Measurements from ENCODE around the gene ZFPL1. TPM values are rescaled to one million over a fixed set of nuclear protein-coding genes. Genes with fewer than 3 reads are reported as not detected.

ZFPL1 gene
- total and polyA plus RNA-seq, 9 of the 15 experiments (the other 6 are each of a cell fraction or from before 2014, with no cell fraction given) = 3.7 to 37.5 (median 22.7) TPM

DNA sequence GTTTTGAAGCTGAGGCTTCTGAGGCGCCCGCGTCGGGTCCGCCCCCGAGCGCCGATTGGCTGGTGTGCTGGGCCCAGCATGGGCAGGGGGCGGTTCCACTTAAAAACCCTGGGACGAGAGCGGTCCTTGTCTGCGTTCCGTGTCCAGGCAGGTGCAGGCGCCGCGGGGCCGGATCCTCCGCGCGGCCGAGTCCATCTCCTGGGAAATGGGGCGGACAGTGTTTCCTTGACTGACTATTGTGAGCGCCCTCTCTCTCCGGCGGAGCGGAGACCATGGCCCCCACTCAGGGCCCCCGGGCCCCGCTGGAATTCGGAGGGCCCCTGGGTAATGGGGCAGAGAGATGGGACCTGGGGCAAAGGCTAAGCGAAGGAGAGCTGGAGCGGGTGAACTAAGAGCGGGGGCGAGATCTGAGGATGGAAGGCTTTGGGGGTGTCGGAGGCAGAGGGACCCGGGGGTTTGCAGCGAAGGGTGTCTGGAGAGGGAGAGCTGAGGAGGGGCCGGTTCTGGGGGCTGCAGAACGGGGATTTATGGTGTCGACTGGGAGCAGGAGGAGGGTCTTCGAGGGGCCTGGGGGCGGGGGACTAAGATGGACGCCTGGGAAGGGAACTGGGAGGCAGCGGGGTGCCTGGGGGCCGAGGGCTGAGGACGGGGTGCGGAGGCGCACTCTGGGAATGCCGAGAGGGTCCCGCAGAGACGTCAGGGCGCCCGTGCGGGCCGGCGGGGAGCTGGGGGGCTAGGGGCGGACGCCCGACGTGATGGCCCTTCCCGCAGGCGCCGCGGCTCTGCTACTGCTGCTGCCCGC, 27.9 kb downstream of the ZFPL1 start, which contains the start of gene TM7SF2 (continued):
- TF ChIP-seq, protein P1, sequence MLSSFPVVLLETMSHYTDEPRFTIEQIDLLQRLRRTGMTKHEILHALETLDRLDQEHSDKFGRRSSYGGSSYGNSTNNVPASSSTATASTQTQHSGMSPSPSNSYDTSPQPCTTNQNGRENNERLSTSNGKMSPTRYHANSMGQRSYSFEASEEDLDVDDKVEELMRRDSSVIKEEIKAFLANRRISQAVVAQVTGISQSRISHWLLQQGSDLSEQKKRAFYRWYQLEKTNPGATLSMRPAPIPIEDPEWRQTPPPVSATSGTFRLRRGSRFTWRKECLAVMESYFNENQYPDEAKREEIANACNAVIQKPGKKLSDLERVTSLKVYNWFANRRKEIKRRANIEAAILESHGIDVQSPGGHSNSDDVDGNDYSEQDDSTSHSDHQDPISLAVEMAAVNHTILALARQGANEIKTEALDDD (IDR thresholded peaks at IDR 0.05) = no peak
- no peak for TF ChIP-seq ZNF232 (CRISPR knock-in tag; IDR thresholded peaks at IDR 0.05)
- TF ChIP-seq POLR2A (conservative IDR thresholded peaks at IDR 0.05) = peak; percentile 88
- TF ChIP-seq, protein P2, sequence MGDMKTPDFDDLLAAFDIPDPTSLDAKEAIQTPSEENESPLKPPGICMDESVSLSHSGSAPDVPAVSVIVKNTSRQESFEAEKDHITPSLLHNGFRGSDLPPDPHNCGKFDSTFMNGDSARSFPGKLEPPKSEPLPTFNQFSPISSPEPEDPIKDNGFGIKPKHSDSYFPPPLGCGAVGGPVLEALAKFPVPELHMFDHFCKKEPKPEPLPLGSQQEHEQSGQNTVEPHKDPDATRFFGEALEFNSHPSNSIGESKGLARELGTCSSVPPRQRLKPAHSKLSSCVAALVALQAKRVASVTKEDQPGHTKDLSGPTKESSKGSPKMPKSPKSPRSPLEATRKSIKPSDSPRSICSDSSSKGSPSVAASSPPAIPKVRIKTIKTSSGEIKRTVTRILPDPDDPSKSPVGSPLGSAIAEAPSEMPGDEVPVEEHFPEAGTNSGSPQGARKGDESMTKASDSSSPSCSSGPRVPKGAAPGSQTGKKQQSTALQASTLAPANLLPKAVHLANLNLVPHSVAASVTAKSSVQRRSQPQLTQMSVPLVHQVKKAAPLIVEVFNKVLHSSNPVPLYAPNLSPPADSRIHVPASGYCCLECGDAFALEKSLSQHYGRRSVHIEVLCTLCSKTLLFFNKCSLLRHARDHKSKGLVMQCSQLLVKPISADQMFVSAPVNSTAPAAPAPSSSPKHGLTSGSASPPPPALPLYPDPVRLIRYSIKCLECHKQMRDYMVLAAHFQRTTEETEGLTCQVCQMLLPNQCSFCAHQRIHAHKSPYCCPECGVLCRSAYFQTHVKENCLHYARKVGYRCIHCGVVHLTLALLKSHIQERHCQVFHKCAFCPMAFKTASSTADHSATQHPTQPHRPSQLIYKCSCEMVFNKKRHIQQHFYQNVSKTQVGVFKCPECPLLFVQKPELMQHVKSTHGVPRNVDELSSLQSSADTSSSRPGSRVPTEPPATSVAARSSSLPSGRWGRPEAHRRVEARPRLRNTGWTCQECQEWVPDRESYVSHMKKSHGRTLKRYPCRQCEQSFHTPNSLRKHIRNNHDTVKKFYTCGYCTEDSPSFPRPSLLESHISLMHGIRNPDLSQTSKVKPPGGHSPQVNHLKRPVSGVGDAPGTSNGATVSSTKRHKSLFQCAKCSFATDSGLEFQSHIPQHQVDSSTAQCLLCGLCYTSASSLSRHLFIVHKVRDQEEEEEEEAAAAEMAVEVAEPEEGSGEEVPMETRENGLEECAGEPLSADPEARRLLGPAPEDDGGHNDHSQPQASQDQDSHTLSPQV (IDR thresholded peaks at IDR 0.05) = no peak
- no peak for TF ChIP-seq CBX2 (IDR thresholded peaks at IDR 0.05; ENCODE audit: insufficient read depth, low read length, poor library complexity, severe bottlenecking)
- no peak for TF ChIP-seq SAP30 (IDR thresholded peaks at IDR 0.05; ENCODE audit: borderline replicate concordance, insufficient read depth, low read depth, low read length, poor library complexity, severe bottlenecking)
- TF ChIP-seq, protein P3, sequence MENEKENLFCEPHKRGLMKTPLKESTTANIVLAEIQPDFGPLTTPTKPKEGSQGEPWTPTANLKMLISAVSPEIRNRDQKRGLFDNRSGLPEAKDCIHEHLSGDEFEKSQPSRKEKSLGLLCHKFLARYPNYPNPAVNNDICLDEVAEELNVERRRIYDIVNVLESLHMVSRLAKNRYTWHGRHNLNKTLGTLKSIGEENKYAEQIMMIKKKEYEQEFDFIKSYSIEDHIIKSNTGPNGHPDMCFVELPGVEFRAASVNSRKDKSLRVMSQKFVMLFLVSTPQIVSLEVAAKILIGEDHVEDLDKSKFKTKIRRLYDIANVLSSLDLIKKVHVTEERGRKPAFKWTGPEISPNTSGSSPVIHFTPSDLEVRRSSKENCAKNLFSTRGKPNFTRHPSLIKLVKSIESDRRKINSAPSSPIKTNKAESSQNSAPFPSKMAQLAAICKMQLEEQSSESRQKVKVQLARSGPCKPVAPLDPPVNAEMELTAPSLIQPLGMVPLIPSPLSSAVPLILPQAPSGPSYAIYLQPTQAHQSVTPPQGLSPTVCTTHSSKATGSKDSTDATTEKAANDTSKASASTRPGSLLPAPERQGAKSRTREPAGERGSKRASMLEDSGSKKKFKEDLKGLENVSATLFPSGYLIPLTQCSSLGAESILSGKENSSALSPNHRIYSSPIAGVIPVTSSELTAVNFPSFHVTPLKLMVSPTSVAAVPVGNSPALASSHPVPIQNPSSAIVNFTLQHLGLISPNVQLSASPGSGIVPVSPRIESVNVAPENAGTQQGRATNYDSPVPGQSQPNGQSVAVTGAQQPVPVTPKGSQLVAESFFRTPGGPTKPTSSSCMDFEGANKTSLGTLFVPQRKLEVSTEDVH (IDR thresholded peaks at IDR 0.05; ENCODE audit: low read depth, partially characterized antibody) = no peak
- TF ChIP-seq RBM39 (optimal IDR thresholded peaks at IDR 0.05; ENCODE audit: low read depth, low read length) = no peak
- TF ChIP-seq, protein P4, sequence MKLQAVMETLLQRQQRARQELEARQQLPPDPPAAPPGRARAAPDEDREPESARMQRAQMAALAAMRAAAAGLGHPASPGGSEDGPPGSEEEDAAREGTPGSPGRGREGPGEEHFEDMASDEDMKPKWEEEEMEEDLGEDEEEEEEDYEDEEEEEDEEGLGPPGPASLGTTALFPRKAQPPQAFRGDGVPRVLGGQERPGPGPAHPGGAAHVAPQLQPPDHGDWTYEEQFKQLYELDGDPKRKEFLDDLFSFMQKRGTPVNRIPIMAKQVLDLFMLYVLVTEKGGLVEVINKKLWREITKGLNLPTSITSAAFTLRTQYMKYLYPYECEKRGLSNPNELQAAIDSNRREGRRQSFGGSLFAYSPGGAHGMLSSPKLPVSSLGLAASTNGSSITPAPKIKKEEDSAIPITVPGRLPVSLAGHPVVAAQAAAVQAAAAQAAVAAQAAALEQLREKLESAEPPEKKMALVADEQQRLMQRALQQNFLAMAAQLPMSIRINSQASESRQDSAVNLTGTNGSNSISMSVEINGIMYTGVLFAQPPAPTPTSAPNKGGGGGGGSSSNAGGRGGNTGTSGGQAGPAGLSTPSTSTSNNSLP (IDR thresholded peaks at IDR 0.05; ENCODE audit: borderline replicate concordance, low read depth, low read length) = no peak
- no peak for TF ChIP-seq ZNF584 (CRISPR knock-in tag; IDR thresholded peaks at IDR 0.05; ENCODE audit: low read depth)
- peak; percentile 54 for TF ChIP-seq RB1 (IDR thresholded peaks at IDR 0.05; ENCODE audit: low read depth)
- TF ChIP-seq, protein P5, sequence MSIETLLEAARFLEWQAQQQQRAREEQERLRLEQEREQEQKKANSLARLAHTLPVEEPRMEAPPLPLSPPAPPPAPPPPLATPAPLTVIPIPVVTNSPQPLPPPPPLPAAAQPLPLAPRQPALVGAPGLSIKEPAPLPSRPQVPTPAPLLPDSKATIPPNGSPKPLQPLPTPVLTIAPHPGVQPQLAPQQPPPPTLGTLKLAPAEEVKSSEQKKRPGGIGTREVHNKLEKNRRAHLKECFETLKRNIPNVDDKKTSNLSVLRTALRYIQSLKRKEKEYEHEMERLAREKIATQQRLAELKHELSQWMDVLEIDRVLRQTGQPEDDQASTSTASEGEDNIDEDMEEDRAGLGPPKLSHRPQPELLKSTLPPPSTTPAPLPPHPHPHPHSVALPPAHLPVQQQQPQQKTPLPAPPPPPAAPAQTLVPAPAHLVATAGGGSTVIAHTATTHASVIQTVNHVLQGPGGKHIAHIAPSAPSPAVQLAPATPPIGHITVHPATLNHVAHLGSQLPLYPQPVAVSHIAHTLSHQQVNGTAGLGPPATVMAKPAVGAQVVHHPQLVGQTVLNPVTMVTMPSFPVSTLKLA (conservative IDR thresholded peaks at IDR 0.05) = peak; percentile 49 to 63; a peak in 3 of 4 replicates
- TF ChIP-seq ZNF583 (CRISPR knock-in tag; IDR thresholded peaks at IDR 0.05) = no peak
- no peak for TF ChIP-seq ZNF165 (CRISPR knock-in tag; IDR thresholded peaks at IDR 0.05; ENCODE audit: borderline replicate concordance)
- TF ChIP-seq BACH1 (tag; IDR thresholded peaks at IDR 0.05) = no peak

Measured in K562 (cell line).